Endothelial cell of umbilical vein (primary cell): ENCODE measurements around the gene SMAD3. TPM values are rescaled to one million over a fixed set of nuclear protein-coding genes. Genes with fewer than 3 reads are reported as not detected.

Experiments used
- BruUV-seq: library from RNA; stranded (reverse); fragments of 400-500 nt; replicated peaks from 2 replicates; lab custom pipeline; 2021; lab: Mats Ljungman, UMichigan
- CTCF ChIA-PET: fragments of 300-600, 350-600 bp; sonication (Branson Sonifier 250); formaldehyde crosslinking; loops from one replicate; lab custom pipeline; 2021; ENCODE audit warnings: antibody characterized with exemption, inconsistent platforms; lab: Charles Lee
- POLR2A ChIA-PET: fragments of 300-600, 350-600 bp; sonication (Branson Sonifier 250); formaldehyde crosslinking; loops from one replicate; lab custom pipeline; 2021; ENCODE audit warnings: antibody characterized with exemption, inconsistent platforms; lab: Charles Lee
- DNase-seq: peaks from one replicate; pipeline ENCODE4 v3.0.0-alpha.2; 2011; ENCODE audit warnings: low read depth, low spot score
- FAIRE-seq: peaks from 2 replicates; lab custom pipeline; 2011; peaks lifted over from hg19 to GRCh38; lab: Jason Lieb, UNC
- H2AFZ ChIP-seq: 2 replicates; pipeline ENCODE4 v1.6.0; 2012; ENCODE audit warnings: low read depth, low read length, control low read depth, inconsistent platforms
- H3K27ac ChIP-seq: 2 replicates; pipeline ENCODE4 v1.5.1; 2011; ENCODE audit warnings: low read depth, mild to moderate bottlenecking, control low read depth, low read length, moderate library complexity; ENCODE audit not compliant: insufficient read depth
- H3K27me3 ChIP-seq, 2 experiments: 2 replicates each; pipeline versions ENCODE4 v1.6.0 to v1.6.1; 2011; ENCODE audit warnings: low read length in 2 of 2, mixed read lengths in 1 of 2; ENCODE audit not compliant: control insufficient read depth in 2 of 2, insufficient read depth in 2 of 2
- H3K36me3 ChIP-seq, 2 experiments: 2 replicates in 1 of 2; 3 replicates in 1 of 2; pipeline ENCODE4 v1.5.1; 2011; ENCODE audit warnings: low read length in 2 of 2, mild to moderate bottlenecking in 1 of 2, moderate library complexity in 1 of 2; ENCODE audit not compliant: control insufficient read depth in 2 of 2, insufficient read depth in 2 of 2; ENCODE audit errors: extremely low read depth in 1 of 2
- H3K4me1 ChIP-seq: 3 replicates; pipeline ENCODE4 v1.5.1; 2011; ENCODE audit warnings: mild to moderate bottlenecking, low read length; ENCODE audit not compliant: control insufficient read depth, insufficient read depth; ENCODE audit errors: extremely low read depth
- H3K4me2 ChIP-seq: 2 replicates; pipeline ENCODE4 v1.6.1; 2011; ENCODE audit warnings: low read length, control low read depth, mixed read lengths; ENCODE audit not compliant: insufficient read depth
- H3K4me3 ChIP-seq, 3 experiments: fragments of 200-600 bp in 1 of 3; sonication (generic), shearing (Covaris generic) in 1 of 3; replicated peaks in 1 of 3; 2 replicates each; pipeline ENCODE4 v1.5.1; 2011 to 2016; ENCODE audit warnings: control low read depth in 3 of 3, low read length in 3 of 3, mild to moderate bottlenecking in 2 of 3, inconsistent platforms in 1 of 3, low read depth in 1 of 3, moderate library complexity in 1 of 3; ENCODE audit not compliant: insufficient read depth in 1 of 3
- H3K79me2 ChIP-seq: 2 replicates; pipeline ENCODE4 v1.6.0; 2012; ENCODE audit warnings: low read length, inconsistent platforms; ENCODE audit not compliant: control insufficient read depth, insufficient read depth
- H3K9ac ChIP-seq: replicated peaks from 2 replicates; pipeline ENCODE3; 2011; ENCODE audit warnings: low read length, control low read depth; ENCODE audit not compliant: insufficient read depth; ENCODE audit errors: extremely low read depth
- H3K9me1 ChIP-seq: replicated peaks from 3 replicates; pipeline ENCODE4 v1.6.0; 2011; ENCODE audit warnings: mild to moderate bottlenecking, low read length; ENCODE audit not compliant: control insufficient read depth, insufficient read depth; ENCODE audit errors: extremely low read depth
- H3K9me3 ChIP-seq: replicated peaks from 2 replicates; pipeline ENCODE4 v1.5.1; 2012; ENCODE audit warnings: low read length, inconsistent platforms; ENCODE audit not compliant: control insufficient read depth, insufficient read depth
- H4K20me1 ChIP-seq: replicated peaks from 2 replicates; pipeline ENCODE3; 2011; ENCODE audit warnings: mild to moderate bottlenecking, low read length; ENCODE audit not compliant: control insufficient read depth, insufficient read depth; ENCODE audit errors: extremely low read depth
- EZH2 ChIP-seq: IDR thresholded peaks from 2 replicates; pipeline ENCODE4 v1.6.1; 2012; ENCODE audit warnings: borderline replicate concordance, low read depth, mild to moderate bottlenecking, moderate library complexity, low read length, inconsistent platforms; ENCODE audit not compliant: severe bottlenecking
- FOS ChIP-seq: IDR thresholded peaks from 2 replicates; pipeline ENCODE4 v1.6.1; 2011; ENCODE audit warnings: mild to moderate bottlenecking, low read length, moderate library complexity, borderline replicate concordance; ENCODE audit not compliant: insufficient read depth
- GATA2 ChIP-seq: IDR thresholded peaks from 2 replicates; pipeline ENCODE4 v1.7.0; 2011; ENCODE audit warnings: low read depth, mild to moderate bottlenecking, moderate library complexity, mixed read lengths, low read length; ENCODE audit not compliant: insufficient read length, insufficient read depth
- JUN ChIP-seq: IDR thresholded peaks from 2 replicates; pipeline ENCODE4 v1.6.1; 2011; ENCODE audit warnings: borderline replicate concordance, low read depth; ENCODE audit not compliant: insufficient read length, insufficient read depth
- MYC ChIP-seq: IDR thresholded peaks from one replicate; pipeline ENCODE4 v1.6.1; 2011; ENCODE audit warnings: mild to moderate bottlenecking, low read depth, low read length
- POLR2A ChIP-seq: IDR thresholded peaks from 2 replicates; pipeline ENCODE4 v1.6.1; 2012; ENCODE audit warnings: low read depth, mild to moderate bottlenecking, control low read depth, low read length
- POLR2AphosphoS5 ChIP-seq: IDR thresholded peaks from 2 replicates; pipeline ENCODE4 v1.6.1; 2012; ENCODE audit warnings: low read depth, mild to moderate bottlenecking, control low read depth, low read length, moderate library complexity; ENCODE audit not compliant: insufficient read depth
- dilution Hi-C: fragments of 300-500 bp; cut with MboI; formaldehyde crosslinking; loops from one replicate; pipeline ENCODE4 v1.15.0; 2019; ENCODE audit warnings: low sequenced_read_pairs; ENCODE audit not compliant: extremely low pct_ligation_motif_present
- intact Hi-C: fragments of 100-400 bp; cut with micrococcal nuclease; formaldehyde crosslinking; loops from one replicate; pipeline ENCODE4 v1.10.0; 2022
- polyA plus RNA-seq, 4 experiments: library from polyadenylated mRNA; depleted of rRNA in 3 of 4; stranded (reverse) in 3 of 4; unstranded in 1 of 4; fragments of >200 nt; gene quantifications; 2 replicates each; pipeline versions ENCODE4 v1.2.1 to v1.2.3, GENCODE V29; 2011 to 2012; ENCODE audit warnings: missing spikeins in 1 of 4
- total RNA-seq: library from RNA; stranded (reverse); gene quantifications from 2 replicates; pipeline ENCODE4 v1.2.3, GENCODE V29; 2021
- TF ChIP-seq, protein P1 (sequence below), 2 donors: IDR thresholded peaks; 1 replicate in 1 of 2; 2 replicates in 1 of 2; pipeline ENCODE4 v1.5.1; 2011; ENCODE audit warnings: low read length in 2 of 2, mild to moderate bottlenecking in 2 of 2, moderate library complexity in 2 of 2, control low read depth in 1 of 2, inconsistent platforms in 1 of 2, low read depth in 1 of 2; ENCODE audit not compliant: insufficient read depth in 1 of 2; ENCODE audit errors: extremely low read depth in 1 of 2
- TF ChIP-seq, protein P2 (sequence below): IDR thresholded peaks from 2 replicates; pipeline ENCODE4 v1.6.1; 2011; ENCODE audit not compliant: insufficient read depth, insufficient read length

SMAD3 gene
- total and polyA plus RNA-seq, 2 donors (not counting 3 experiments of a cell fraction or from before 2014, with no cell fraction given), result 56.4 to 88.2 TPM

DNA sequence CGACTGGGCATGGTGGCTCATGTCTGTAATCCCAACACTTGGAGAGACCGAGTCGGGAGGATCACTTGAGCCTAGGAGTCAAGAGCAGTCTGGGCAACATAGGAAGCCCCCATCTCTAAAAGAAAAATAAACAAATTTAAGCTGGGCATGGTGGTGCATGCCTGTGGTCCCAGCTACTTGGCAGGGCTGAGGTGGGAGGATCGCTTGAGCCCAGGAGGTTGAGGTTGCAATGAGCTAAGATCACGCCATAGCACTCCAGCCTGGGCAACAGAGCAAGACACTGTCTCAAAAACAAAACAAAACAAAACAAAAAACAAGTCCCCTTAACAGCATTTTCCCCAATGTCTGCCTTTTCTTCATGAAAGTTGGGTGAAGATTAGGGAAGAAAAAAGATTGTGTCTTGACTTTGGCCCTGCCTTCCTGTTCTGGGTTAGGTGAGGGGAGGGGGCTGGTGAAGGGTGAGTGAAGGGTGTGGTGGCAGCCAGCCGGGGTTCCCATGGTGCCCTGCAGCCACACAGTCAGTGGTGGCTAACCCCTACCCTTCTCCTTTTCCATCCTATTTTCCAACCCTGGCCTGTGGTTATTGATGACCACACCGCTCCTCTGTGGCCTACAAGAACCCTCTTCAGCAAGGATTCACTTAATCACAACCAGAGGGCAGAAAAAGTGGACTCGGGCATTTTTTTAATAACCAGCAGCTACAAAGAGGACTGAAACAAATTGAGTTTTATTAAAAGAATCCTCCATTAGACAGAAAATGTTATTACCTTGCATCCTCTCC is 28.4 kb upstream of the SMAD3 start:
- H3K9ac ChIP-seq, result no peak overlapping the region
- intact Hi-C loops, result no loop called here

More for the DNA sequence above, 28.4 kb upstream of the SMAD3 start:
- no peak overlapping the region for H3K4me2 ChIP-seq
- no peaks in the 10 kb centered on the region for H3K9me1 ChIP-seq
- H3K27me3 ChIP-seq, result no peaks in the 10 kb centered on the region
- no peak for TF ChIP-seq EZH2
- no peak for TF ChIP-seq JUN
- no peak for TF ChIP-seq POLR2A
- TF ChIP-seq FOS, result no peak
- no peak for TF ChIP-seq POLR2AphosphoS5
- TF ChIP-seq, protein P1, sequence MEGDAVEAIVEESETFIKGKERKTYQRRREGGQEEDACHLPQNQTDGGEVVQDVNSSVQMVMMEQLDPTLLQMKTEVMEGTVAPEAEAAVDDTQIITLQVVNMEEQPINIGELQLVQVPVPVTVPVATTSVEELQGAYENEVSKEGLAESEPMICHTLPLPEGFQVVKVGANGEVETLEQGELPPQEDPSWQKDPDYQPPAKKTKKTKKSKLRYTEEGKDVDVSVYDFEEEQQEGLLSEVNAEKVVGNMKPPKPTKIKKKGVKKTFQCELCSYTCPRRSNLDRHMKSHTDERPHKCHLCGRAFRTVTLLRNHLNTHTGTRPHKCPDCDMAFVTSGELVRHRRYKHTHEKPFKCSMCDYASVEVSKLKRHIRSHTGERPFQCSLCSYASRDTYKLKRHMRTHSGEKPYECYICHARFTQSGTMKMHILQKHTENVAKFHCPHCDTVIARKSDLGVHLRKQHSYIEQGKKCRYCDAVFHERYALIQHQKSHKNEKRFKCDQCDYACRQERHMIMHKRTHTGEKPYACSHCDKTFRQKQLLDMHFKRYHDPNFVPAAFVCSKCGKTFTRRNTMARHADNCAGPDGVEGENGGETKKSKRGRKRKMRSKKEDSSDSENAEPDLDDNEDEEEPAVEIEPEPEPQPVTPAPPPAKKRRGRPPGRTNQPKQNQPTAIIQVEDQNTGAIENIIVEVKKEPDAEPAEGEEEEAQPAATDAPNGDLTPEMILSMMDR (IDR thresholded peaks at IDR 0.05; ENCODE audit: extremely low read depth in 1 of 2, insufficient read depth in 1 of 2, low read depth in 1 of 2, low read length in 2 of 2), result no peak
- TF ChIP-seq, protein P2, sequence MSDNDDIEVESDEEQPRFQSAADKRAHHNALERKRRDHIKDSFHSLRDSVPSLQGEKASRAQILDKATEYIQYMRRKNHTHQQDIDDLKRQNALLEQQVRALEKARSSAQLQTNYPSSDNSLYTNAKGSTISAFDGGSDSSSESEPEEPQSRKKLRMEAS, result no peak
- no peak for TF ChIP-seq GATA2
- TF ChIP-seq MYC, result no peak
- dilution Hi-C loops, result no loop called here
- DNase-seq, result no peak
- FAIRE-seq, result no peak
- H3K27ac ChIP-seq, result no peak overlapping the region
- H4K20me1 ChIP-seq, result no peaks in the 10 kb centered on the region
- BruUV-seq, result no TSS peak
- H3K36me3 ChIP-seq, result no peaks in the 10 kb centered on the region
- H3K79me2 ChIP-seq, result no peaks in the 10 kb centered on the region
- H3K4me1 ChIP-seq, result peaks cover 17% of the 10 kb centered on the region
- H3K4me3 ChIP-seq, result no peak overlapping the region
- ChIA-PET POLR2A (no interaction called here), CTCF (interaction anchor here (0.8 to 1.3 kb wide), 4 partner anchors 11 to 94 kb away, joined by 3 to 5 read pairs (median 4); no protein-coding TSS in a partner anchor)
- no peaks in the 10 kb centered on the region for H3K9me3 ChIP-seq
- H2AFZ ChIP-seq, result no peak overlapping the region
